Subcutaneous abdominal adipose tissue (tissue), 5 donors: ENCODE measurements around the gene VPS8.

Source experiments
- H3K27ac ChIP-seq: one replicate; pipeline ENCODE4 v1.7.0; 2013; ENCODE audit warnings: low read depth, mild to moderate bottlenecking, inconsistent platforms, low read length, moderate library complexity
- H3K27me3 ChIP-seq, 5 donors: one replicate each; pipeline ENCODE4 v1.7.0; 2013; ENCODE audit warnings: low read length in 5 of 5, inconsistent platforms in 1 of 5; ENCODE audit not compliant: control insufficient read depth in 5 of 5, insufficient read depth in 4 of 5
- H3K36me3 ChIP-seq, 5 donors: one replicate each; pipeline ENCODE4 v1.7.0; 2013; ENCODE audit warnings: low read length in 5 of 5; ENCODE audit not compliant: control insufficient read depth in 5 of 5, insufficient read depth in 5 of 5
- H3K4me1 ChIP-seq, 5 donors: one replicate each; pipeline ENCODE4 v1.7.0; 2013; ENCODE audit warnings: low read length in 5 of 5, mild to moderate bottlenecking in 3 of 5, moderate library complexity in 1 of 5; ENCODE audit not compliant: control insufficient read depth in 5 of 5, insufficient read depth in 5 of 5
- H3K4me3 ChIP-seq, 5 donors: one replicate each; pipeline ENCODE4 v1.7.0; 2013; ENCODE audit warnings: low read length in 5 of 5, low read depth in 1 of 5
- H3K9ac ChIP-seq, 5 donors: one replicate each; pipeline ENCODE4 v1.7.0; 2013; ENCODE audit warnings: low read length in 5 of 5, mild to moderate bottlenecking in 4 of 5, moderate library complexity in 3 of 5
- H3K9me3 ChIP-seq, 5 donors: one replicate each; pipeline ENCODE4 v1.7.0; 2013; ENCODE audit warnings: low read length in 5 of 5; ENCODE audit not compliant: control insufficient read depth in 5 of 5
- donor health status: healthy.
- donor health status: healthy.
- donor health status: healthy.
- donor health status: healthy.
- donor health status: healthy.

Gene VPS8

DNA sequence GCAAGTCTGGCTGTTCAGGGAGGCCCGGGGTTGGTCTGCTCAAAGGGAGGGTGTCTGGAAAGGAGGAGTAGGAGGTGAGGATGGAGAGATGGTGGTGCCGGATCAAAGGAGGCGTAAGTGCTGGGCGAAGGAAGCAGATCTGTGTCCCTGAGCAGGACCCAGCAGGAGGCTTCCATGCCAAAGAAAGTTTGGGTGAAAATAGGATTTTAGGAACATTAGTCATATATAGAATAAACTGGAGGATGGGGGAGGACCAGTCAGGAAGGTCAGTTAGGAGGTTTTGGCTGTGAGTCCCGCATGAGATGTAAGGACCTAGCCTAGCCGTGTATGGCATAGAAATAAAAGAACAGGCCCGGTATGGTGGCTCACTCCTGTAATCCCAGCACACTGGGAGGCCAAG, 28.6 kb upstream of the VPS8 start:
- Histone ChIP-seq H3K36me3 (no peaks in the 10 kb centered on the region), H3K4me3 (no peak overlapping the region)

DNA sequence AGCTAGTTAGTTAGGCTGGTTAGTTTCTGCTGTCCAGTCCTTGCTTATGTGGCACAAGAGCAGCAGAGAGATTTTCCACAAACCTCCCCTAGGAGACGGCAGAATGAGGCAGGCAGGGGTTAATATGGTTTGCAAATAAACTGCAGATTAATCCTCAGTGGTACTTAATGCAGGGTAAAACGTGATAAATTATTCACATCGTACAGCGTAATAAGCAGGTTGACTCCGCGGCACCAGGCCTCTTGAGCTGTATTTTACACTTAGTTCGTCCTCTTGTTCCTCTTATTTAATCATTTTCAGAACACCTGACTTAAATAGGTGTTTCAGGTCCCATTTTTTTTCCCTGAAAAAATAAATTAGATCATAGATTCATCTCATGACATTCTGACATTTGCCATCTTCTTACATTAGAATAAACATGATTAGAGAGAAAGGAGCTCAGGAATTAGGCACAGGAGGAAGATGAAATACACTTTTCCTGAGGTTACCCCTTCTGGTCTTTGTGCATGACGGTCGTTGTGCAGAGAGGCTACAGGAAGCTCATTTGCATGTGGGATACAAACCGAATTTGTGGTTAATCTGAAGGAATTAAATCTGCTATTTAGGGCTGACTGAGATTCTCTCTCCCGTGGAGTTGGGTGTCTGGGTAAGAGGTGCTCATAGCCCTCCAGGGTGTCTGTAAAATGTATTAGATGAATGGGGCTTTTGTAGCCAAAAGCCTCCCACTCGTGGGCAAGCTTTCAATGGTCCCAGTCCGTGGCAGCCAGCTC, 27.1 kb upstream of the VPS8 start:
- H3K36me3 ChIP-seq, result no peaks in the 10 kb centered on the region
- H3K27me3 ChIP-seq, result peaks cover 0 to 20% (median 7%) of the 10 kb centered on the region in 5 donors
- no peaks in the 10 kb centered on the region for H3K9me3 ChIP-seq
- H3K27ac ChIP-seq, result no peak overlapping the region
- no peak overlapping the region for H3K9ac ChIP-seq
- H3K4me1 ChIP-seq, result peaks cover 0 to 22% (median 13%) of the 10 kb centered on the region in 5 donors
- H3K4me3 ChIP-seq, result no peak overlapping the region

More for the DNA sequence above, 28.6 kb upstream of the VPS8 start:
- no peak overlapping the region for H3K27ac ChIP-seq
- peaks cover 0 to 22% (median 13%) of the 10 kb centered on the region in 5 donors for H3K4me1 ChIP-seq
- H3K9me3 ChIP-seq, result no peaks in the 10 kb centered on the region
- H3K9ac ChIP-seq, result no peak overlapping the region
- peaks cover 11 to 31% (median 15%) of the 10 kb centered on the region in 5 donors for H3K27me3 ChIP-seq

DNA sequence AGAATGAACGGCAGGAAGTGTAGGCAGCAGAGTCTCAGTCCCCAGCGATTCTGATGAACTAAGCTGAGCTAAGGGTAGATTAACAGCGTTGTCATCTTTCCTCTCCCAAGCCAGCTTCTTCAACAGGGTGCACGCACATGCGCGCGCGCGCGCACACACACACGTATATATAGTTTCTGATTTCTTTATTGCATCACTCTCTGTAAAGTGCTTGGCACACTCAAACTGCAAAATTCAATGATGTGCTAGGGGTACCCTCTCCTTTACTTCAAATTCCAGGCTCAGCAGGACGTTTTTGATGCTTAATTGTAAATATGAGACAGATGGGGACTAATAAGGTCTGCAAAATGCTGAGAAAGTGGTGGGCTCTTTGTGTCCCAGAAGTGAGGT, 26.1 kb upstream of the VPS8 start:
- no peak overlapping the region for H3K9ac ChIP-seq
- peak overlapping the region in 4 of 5 donors; percentile 13 to 53 (median 38) for H3K4me3 ChIP-seq
- no peak overlapping the region for H3K27ac ChIP-seq
- peaks cover 0 to 18% (median 7%) of the 10 kb centered on the region in 5 donors for H3K27me3 ChIP-seq
- H3K4me1 ChIP-seq, result peaks cover 0 to 22% (median 13%) of the 10 kb centered on the region in 5 donors
- H3K36me3 ChIP-seq, result no peaks in the 10 kb centered on the region
- H3K9me3 ChIP-seq, result no peaks in the 10 kb centered on the region

DNA sequence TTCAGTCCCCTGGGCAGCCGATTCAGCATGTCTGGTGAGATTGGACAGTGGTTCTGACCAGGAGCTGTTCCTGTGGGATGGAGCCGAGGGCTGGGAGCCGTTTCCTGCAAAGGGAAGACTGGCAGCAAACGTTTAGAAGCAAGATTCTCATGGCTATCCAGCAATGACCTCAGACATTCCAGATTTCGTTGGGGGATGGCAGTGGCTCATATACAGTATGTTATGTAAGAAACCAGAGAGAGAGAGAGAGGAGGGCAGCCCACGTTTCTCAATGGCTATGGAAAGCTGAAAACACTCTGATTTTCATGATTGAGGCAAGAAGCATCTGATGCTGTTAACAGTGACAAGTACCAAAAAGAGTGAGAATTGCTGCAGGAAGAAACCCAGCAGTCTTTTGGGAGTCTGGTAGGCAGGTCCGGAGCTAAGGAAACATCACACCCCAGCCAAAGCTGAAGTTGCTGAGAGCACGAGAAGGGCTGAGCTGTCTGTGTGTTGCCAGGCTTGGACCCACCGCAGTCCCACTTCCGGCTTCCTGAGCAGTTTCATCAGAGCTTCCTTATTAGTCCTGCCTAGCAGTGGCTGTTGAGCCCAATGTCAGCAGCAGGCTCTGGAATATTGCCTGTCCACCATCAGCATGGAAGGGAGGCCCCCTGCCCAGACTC, 25.6 kb upstream of the VPS8 start:
- H3K27ac ChIP-seq, result no peak overlapping the region
- peaks cover 0 to 22% (median 13%) of the 10 kb centered on the region in 5 donors for H3K4me1 ChIP-seq
- peak overlapping the region in 1 of 5 donors; percentile 6 for H3K9ac ChIP-seq
- peaks cover 0 to 17% (median 10%) of the 10 kb centered on the region in 5 donors for H3K27me3 ChIP-seq
- no peaks in the 10 kb centered on the region for H3K36me3 ChIP-seq
- H3K4me3 ChIP-seq, result peak overlapping the region; percentile 3 to 53 (median 37)
- no peaks in the 10 kb centered on the region for H3K9me3 ChIP-seq

DNA sequence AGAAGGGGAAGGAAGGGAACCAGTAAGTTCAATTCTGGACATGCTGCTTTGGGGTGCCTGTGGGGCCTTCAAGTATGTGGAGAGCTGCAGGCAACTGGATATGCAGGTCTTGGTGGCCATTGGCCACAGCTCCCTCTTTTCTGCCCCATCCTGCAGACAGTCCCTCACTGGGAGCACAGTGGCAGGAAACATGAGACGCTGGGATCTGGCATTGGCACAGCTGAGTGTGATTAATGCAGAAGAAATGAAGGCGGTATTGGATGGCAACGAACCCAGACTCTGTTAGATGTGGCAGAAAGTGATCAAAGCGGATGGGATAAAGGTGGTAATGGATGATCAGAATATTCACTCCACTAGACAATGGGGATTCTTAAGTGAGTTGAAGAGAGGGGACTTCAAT, 23.2 kb upstream of the VPS8 start:
- peaks cover 0 to 22% (median 13%) of the 10 kb centered on the region in 5 donors for H3K4me1 ChIP-seq
- no peak overlapping the region for H3K9ac ChIP-seq
- H3K4me3 ChIP-seq, result no peak overlapping the region
- H3K36me3 ChIP-seq, result no peaks in the 10 kb centered on the region
- no peak overlapping the region for H3K27ac ChIP-seq
- no peaks in the 10 kb centered on the region for H3K9me3 ChIP-seq
- peaks cover 0 to 19% (median 4%) of the 10 kb centered on the region in 5 donors for H3K27me3 ChIP-seq

DNA sequence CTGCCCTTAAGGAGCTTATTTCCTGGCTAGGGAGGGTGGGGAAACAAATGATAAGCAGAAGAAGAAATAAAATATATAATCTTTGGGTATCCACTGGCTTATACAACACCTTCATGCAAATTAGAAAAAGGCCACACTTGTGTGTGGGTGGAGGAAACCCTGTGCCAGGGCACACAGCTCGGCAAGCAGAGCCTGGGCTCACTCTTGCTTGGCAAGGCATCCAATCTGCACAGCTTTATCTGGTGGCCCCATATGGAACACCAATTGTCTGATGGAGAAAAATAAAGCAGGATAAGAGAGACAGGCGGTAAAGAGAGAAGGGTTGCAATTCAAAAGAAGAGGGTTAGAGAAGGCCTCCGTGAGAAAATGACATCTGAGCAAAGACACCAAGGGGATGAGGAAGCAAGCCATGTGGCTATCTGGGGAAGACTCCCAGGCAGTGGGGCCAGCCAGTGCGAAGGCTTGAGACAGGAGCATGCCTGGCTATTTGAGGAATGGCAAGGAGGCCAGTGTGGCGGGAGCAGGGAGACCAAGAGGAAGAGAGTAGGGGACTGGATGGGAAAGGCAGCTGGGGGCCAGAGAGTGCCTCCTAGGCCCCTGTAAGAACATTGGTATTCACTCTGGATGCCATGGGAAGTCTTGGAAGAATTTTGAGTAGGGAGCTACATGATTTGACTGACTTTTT, 22.5 kb upstream of the VPS8 start:
- Histone ChIP-seq H3K4me3 (no peak overlapping the region), H3K36me3 (no peaks in the 10 kb centered on the region), H3K9ac (no peak overlapping the region), H3K9me3 (no peaks in the 10 kb centered on the region), H3K27me3 (peaks cover 0 to 19% (median 4%) of the 10 kb centered on the region in 5 donors), H3K27ac (no peak overlapping the region), H3K4me1 (peaks cover 0 to 22% (median 13%) of the 10 kb centered on the region in 5 donors)

DNA sequence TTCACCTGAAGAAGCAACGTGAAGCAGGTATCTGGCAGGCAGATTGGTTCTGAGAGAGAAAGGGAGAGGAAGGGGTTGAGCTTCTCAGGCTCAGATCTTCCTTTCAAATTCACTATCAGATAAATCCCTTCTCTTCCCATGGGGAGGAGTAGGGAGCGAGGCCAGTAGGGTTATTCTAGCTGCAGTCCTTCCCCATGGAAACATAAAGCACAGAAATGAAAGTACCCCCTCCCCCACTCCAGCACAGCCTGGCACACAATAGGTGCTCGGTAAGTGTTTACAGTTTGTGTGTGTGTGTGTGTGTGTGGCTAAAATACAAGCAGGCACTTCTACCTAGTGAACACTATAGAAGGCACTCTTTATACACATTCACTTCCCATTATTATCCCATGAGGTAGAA, 20.8 kb upstream of the VPS8 start:
- Histone ChIP-seq H3K4me1 (peaks cover 0 to 12% (median 9%) of the 10 kb centered on the region in 5 donors), H3K4me3 (no peak overlapping the region), H3K27me3 (peaks cover 0 to 7% (median 0%) of the 10 kb centered on the region in 5 donors), H3K9me3 (no peaks in the 10 kb centered on the region), H3K27ac (no peak overlapping the region), H3K36me3 (no peaks in the 10 kb centered on the region), H3K9ac (no peak overlapping the region)

DNA sequence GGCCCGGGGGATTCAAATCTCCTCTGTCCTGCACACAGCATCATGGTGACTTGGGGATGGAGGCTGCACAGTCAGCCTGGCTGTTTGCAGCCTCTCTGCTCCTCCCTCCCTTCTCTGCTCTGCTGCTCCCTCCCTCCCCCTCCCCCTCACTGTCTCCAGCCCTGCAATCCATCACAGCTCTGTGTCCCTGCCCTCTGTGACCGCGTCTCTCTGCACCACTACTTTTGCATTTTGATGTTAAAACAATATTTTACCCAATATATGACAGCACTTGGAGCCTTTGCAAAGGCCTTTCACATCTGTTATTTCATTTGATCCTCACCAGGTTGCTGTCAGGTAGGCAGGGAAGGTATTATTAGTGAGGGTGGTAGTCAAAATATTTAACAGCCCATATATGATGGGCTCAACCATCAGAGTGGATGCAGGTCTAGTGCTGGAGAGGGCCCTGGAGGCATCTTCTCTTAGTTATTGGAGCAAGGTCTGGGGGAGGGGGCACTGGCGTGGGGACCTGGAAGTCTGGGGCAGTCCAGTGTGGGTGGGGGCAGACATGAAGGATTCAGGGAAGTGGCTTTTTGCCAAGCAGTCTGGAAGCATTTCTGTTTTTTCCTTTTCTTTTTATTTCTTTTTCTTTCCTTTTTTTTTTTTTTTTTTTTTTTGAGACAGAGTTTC, 16.3 kb upstream of the VPS8 start:
- Histone ChIP-seq H3K4me1 (no peaks in the 10 kb centered on the region), H3K4me3 (no peak overlapping the region), H3K27ac (no peak overlapping the region), H3K9ac (no peak overlapping the region), H3K9me3 (peaks cover 0 to 2% (median 0%) of the 10 kb centered on the region in 5 donors), H3K36me3 (no peaks in the 10 kb centered on the region), H3K27me3 (peaks cover 0 to 12% (median 3%) of the 10 kb centered on the region in 5 donors)

DNA sequence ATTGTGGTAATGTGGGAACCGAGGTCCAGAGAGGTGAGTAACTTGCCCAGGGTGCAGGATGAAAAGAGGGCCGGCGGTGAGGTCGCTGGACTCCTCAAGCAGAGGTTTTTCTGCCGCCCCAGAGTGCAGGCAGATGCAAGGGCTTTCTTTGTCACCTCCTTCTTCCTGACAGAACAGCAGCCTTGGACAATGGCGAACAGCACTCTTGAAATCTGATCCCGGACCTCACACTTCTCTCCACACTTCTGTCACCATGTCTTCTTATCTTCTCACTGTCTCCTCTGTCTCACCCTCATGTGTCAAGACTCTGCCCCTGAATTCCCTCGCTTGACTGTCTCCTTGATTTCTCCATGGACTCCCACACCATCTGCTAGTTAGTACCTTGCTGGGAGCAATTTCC, 15.4 kb upstream of the VPS8 start:
- peaks cover 0 to 12% (median 6%) of the 10 kb centered on the region in 5 donors for H3K27me3 ChIP-seq
- no peak overlapping the region for H3K4me3 ChIP-seq
- peaks cover 0 to 2% (median 0%) of the 10 kb centered on the region in 5 donors for H3K9me3 ChIP-seq
- no peak overlapping the region for H3K9ac ChIP-seq
- no peaks in the 10 kb centered on the region for H3K4me1 ChIP-seq
- H3K36me3 ChIP-seq, result no peaks in the 10 kb centered on the region
- H3K27ac ChIP-seq, result no peak overlapping the region
